LNCAP (cell line): ENCODE measurements around the gene DLG1.

ENCODE experiments used
- CTCF ChIP-seq: fragments of 450-650 bp; IDR thresholded peaks from 2 replicates; pipeline ENCODE4 v1.5.1; 2017; ENCODE audit warnings: mild to moderate bottlenecking

Gene DLG1

GRCh38 chr3:197007953-197008352 lies 290.5 kb downstream of the DLG1 start:
- no peak for TF ChIP-seq CTCF

GRCh38 chr3:197007296-197007940 lies 291.0 kb downstream of the DLG1 start:
- no peak for TF ChIP-seq CTCF

GRCh38 chr3:197006860-197007259 lies 291.6 kb downstream of the DLG1 start:
- TF ChIP-seq CTCF = no peak

- TF ChIP-seq CTCF = no peak
Observed at GRCh38 chr3:197006446-197006845, 292.0 kb downstream of the DLG1 start.

GRCh38 chr3:197003461-197004385 lies 294.7 kb downstream of the DLG1 start:
- no peak for TF ChIP-seq CTCF

GRCh38 chr3:197002701-197003454 lies 295.5 kb downstream of the DLG1 start:
- peak; percentile 85 for TF ChIP-seq CTCF

GRCh38 chr3:197001972-197002700 lies 296.3 kb downstream of the DLG1 start:
- TF ChIP-seq CTCF = no peak
